Kidney epithelial cell (primary cell): ENCODE results near the gene FAM83D. TPM values are rescaled to one million over a fixed set of nuclear protein-coding genes. Genes with fewer than 3 reads are reported as not detected.

ENCODE experiments used
- DNase-seq: peaks from one replicate; pipeline ENCODE4 v3.0.0-alpha.2; 2010; ENCODE audit warnings: low read depth
- H3K27me3 ChIP-seq: 2 replicates; pipeline ENCODE4 v1.6.0; 2011; ENCODE audit warnings: low read length; ENCODE audit not compliant: control insufficient read depth, insufficient read depth
- H3K36me3 ChIP-seq: 2 replicates; pipeline ENCODE4 v1.5.1; 2011; ENCODE audit warnings: low read length; ENCODE audit not compliant: control insufficient read depth, insufficient read depth
- H3K4me3 ChIP-seq: 2 replicates; pipeline ENCODE4 v1.5.1; 2011; ENCODE audit warnings: low read depth, mild to moderate bottlenecking, control low read depth, low read length
- total RNA-seq: library from RNA; depleted of rRNA; stranded (reverse); fragments of >200 nt; gene quantifications from 2 replicates; pipeline ENCODE4 v1.2.3, GENCODE V29; 2015
- TF ChIP-seq, protein P1 (sequence below): IDR thresholded peaks from 2 replicates; pipeline ENCODE4 v1.5.1; 2011; ENCODE audit warnings: mild to moderate bottlenecking, moderate library complexity, low read length, control low read depth, inconsistent platforms; ENCODE audit not compliant: insufficient read depth, poor library complexity, severe bottlenecking

The FAM83D gene
- total RNA-seq, 1 donor from 2014 or later = 4.1 TPM

DNA sequence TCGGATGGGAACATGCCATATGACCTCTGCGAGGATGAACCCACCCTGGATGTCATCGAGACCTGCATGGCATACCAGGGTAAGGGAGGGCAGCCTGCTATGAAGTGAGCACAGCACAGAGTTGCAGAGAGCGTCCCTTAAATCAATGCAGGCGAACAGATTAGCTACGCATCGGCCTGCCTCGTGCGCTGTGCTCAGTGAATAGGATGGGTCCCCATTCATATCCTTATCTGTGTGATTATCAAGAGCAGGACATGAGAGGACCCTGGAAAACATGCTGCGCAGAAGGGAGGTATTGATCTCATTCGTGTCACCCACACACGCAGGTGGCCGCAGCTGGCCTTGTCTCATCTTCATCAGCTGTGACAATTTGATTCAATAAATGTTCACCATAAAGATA, 25.6 kb upstream of the FAM83D start:
- H3K27me3 ChIP-seq = no peaks in the 10 kb centered on the region
- no peak overlapping the region for H3K4me3 ChIP-seq
- TF ChIP-seq, protein P1, sequence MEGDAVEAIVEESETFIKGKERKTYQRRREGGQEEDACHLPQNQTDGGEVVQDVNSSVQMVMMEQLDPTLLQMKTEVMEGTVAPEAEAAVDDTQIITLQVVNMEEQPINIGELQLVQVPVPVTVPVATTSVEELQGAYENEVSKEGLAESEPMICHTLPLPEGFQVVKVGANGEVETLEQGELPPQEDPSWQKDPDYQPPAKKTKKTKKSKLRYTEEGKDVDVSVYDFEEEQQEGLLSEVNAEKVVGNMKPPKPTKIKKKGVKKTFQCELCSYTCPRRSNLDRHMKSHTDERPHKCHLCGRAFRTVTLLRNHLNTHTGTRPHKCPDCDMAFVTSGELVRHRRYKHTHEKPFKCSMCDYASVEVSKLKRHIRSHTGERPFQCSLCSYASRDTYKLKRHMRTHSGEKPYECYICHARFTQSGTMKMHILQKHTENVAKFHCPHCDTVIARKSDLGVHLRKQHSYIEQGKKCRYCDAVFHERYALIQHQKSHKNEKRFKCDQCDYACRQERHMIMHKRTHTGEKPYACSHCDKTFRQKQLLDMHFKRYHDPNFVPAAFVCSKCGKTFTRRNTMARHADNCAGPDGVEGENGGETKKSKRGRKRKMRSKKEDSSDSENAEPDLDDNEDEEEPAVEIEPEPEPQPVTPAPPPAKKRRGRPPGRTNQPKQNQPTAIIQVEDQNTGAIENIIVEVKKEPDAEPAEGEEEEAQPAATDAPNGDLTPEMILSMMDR = no peak
- H3K36me3 ChIP-seq = no peaks in the 10 kb centered on the region
- DNase-seq = no peak

GRCh38 chr20:38902601-38903000, 23.6 kb upstream of the FAM83D start:
- H3K4me3 ChIP-seq = no peak overlapping the region
- TF ChIP-seq, protein P1 = no peak
- no peaks in the 10 kb centered on the region for H3K36me3 ChIP-seq

GRCh38 chr20:38903335-38903734, 22.9 kb upstream of the FAM83D start:
- H3K36me3 ChIP-seq = no peaks in the 10 kb centered on the region
- TF ChIP-seq, protein P1 = no peak
- no peaks in the 10 kb centered on the region for H3K27me3 ChIP-seq
- no peak overlapping the region for H3K4me3 ChIP-seq
- DNase-seq = no peak

More at GRCh38 chr20:38902601-38903000, 23.6 kb upstream of the FAM83D start:
- no peak for DNase-seq
- H3K27me3 ChIP-seq = no peaks in the 10 kb centered on the region

GRCh38 chr20:38905375-38905774, 20.8 kb upstream of the FAM83D start:
- TF ChIP-seq, protein P1 = no peak
- Histone ChIP-seq H3K4me3 (no peak overlapping the region), H3K36me3 (no peaks in the 10 kb centered on the region), H3K27me3 (no peaks in the 10 kb centered on the region)
- DNase-seq = no peak

- Histone ChIP-seq H3K27me3 (no peaks in the 10 kb centered on the region), H3K36me3 (no peaks in the 10 kb centered on the region), H3K4me3 (no peak overlapping the region)
- TF ChIP-seq, protein P1 = no peak
- DNase-seq = no peak
Observed at GRCh38 chr20:38907918-38908677, 18.1 kb upstream of the FAM83D start.

DNA sequence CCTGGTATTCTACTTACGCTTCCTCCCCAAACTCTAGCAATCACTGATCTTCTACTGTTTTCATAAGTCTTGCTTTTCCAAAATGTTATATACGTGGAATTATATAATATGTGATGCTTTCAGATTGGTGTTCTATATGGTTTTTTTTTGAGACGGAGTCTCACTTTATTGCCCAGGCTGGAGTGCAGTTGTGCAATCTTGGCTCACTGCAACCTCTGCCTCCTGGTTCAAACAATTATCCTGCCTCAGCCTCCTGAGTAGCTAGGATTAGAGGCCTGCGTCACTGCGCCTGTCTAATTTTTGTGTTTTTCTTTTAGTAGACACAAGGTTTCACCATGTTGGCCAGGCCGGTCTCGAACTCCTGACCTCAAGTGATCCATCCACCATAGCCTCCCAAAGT, 10.9 kb upstream of the FAM83D start:
- TF ChIP-seq, protein P1 = no peak
- H3K4me3 ChIP-seq = no peak overlapping the region
- H3K36me3 ChIP-seq = no peaks in the 10 kb centered on the region
- H3K27me3 ChIP-seq = peaks cover 15% of the 10 kb centered on the region
- no peak for DNase-seq
